Progenitor cell of endocrine pancreas (in vitro differentiated cells): ENCODE data around the gene DIS3L2. TPM values are rescaled to one million over a fixed set of nuclear protein-coding genes. Genes with fewer than 3 reads are reported as not detected.
"Not testable (repeated sequence)": the region's sequence is repeated elsewhere in the genome, so short reads cannot be mapped to it uniquely, and the experiment has no call there.

Experiments
- DNase-seq: peaks from one replicate; pipeline ENCODE4 v3.0.0; 2021; ENCODE audit warnings: low spot score; ENCODE audit not compliant: unreplicated experiment
- H3K27ac Mint-ChIP-seq: 2 replicates; pipeline ENCODE4 v1.8.0; 2021; ENCODE audit warnings: mild to moderate bottlenecking, moderate library complexity, mixed read lengths
- H3K27me3 Mint-ChIP-seq: 2 replicates; pipeline ENCODE4 v1.8.0; 2021; ENCODE audit warnings: mixed read lengths
- H3K36me3 Mint-ChIP-seq: 2 replicates; pipeline ENCODE4 v1.8.0; 2022; ENCODE audit warnings: mixed read lengths; ENCODE audit not compliant: insufficient read depth
- H3K4me1 Mint-ChIP-seq: 2 replicates; pipeline ENCODE4 v1.8.0; 2021; ENCODE audit warnings: low read depth, mixed read lengths
- H3K4me3 Mint-ChIP-seq: 2 replicates; pipeline ENCODE4 v1.8.0; 2021; ENCODE audit warnings: low read depth, mild to moderate bottlenecking, moderate library complexity, mixed read lengths
- H3K9me3 Mint-ChIP-seq: 2 replicates; pipeline ENCODE4 v1.8.0; 2021; ENCODE audit warnings: low read depth, mixed read lengths
- total RNA-seq: library from RNA; stranded (reverse); gene quantifications from 2 replicates; pipeline ENCODE4 v1.2.1, GENCODE V29; 2021
- TF ChIP-seq, protein P1 (sequence below): fragments of 200-600 bp; sonication (generic); IDR thresholded peaks from one replicate; pipeline ENCODE4 v1.5.0; 2021; ENCODE audit warnings: antibody characterized with exemption, mild to moderate bottlenecking; ENCODE audit not compliant: unreplicated experiment

Gene DIS3L2
- total RNA-seq, 1 donor from 2014 or later, result 59.3 TPM

GRCh38 chr2:232328516-232329460, 367.3 kb downstream of the DIS3L2 start:
- H3K4me3 Mint-ChIP-seq, result no peak overlapping the region
- no peaks in the 10 kb centered on the region for H3K36me3 Mint-ChIP-seq
- TF ChIP-seq, protein P1, sequence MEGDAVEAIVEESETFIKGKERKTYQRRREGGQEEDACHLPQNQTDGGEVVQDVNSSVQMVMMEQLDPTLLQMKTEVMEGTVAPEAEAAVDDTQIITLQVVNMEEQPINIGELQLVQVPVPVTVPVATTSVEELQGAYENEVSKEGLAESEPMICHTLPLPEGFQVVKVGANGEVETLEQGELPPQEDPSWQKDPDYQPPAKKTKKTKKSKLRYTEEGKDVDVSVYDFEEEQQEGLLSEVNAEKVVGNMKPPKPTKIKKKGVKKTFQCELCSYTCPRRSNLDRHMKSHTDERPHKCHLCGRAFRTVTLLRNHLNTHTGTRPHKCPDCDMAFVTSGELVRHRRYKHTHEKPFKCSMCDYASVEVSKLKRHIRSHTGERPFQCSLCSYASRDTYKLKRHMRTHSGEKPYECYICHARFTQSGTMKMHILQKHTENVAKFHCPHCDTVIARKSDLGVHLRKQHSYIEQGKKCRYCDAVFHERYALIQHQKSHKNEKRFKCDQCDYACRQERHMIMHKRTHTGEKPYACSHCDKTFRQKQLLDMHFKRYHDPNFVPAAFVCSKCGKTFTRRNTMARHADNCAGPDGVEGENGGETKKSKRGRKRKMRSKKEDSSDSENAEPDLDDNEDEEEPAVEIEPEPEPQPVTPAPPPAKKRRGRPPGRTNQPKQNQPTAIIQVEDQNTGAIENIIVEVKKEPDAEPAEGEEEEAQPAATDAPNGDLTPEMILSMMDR, result no peak
- peaks cover 1% of the 10 kb centered on the region for H3K4me1 Mint-ChIP-seq
- no peak overlapping the region for H3K27ac Mint-ChIP-seq
- no peaks in the 10 kb centered on the region for H3K9me3 Mint-ChIP-seq
- DNase-seq, result no peak
- no peaks in the 10 kb centered on the region for H3K27me3 Mint-ChIP-seq

- TF ChIP-seq, protein P1, result no peak
- no peak for DNase-seq
- no peak overlapping the region for H3K4me3 Mint-ChIP-seq
- no peaks in the 10 kb centered on the region for H3K4me1 Mint-ChIP-seq
- H3K27ac Mint-ChIP-seq, result no peak overlapping the region
- no peaks in the 10 kb centered on the region for H3K9me3 Mint-ChIP-seq
- H3K36me3 Mint-ChIP-seq, result no peaks in the 10 kb centered on the region
- H3K27me3 Mint-ChIP-seq, result no peaks in the 10 kb centered on the region
Measured at GRCh38 chr2:232329716-232330067, 368.2 kb downstream of the DIS3L2 start.

- H3K27ac Mint-ChIP-seq, result no peak overlapping the region
- no peaks in the 10 kb centered on the region for H3K9me3 Mint-ChIP-seq
- H3K27me3 Mint-ChIP-seq, result no peaks in the 10 kb centered on the region
- TF ChIP-seq, protein P1, result no peak
- H3K36me3 Mint-ChIP-seq, result no peaks in the 10 kb centered on the region
- H3K4me1 Mint-ChIP-seq, result no peaks in the 10 kb centered on the region
- no peak overlapping the region for H3K4me3 Mint-ChIP-seq
- no peak for DNase-seq
Measured at GRCh38 chr2:232330068-232330999, 368.8 kb downstream of the DIS3L2 start.

DNA sequence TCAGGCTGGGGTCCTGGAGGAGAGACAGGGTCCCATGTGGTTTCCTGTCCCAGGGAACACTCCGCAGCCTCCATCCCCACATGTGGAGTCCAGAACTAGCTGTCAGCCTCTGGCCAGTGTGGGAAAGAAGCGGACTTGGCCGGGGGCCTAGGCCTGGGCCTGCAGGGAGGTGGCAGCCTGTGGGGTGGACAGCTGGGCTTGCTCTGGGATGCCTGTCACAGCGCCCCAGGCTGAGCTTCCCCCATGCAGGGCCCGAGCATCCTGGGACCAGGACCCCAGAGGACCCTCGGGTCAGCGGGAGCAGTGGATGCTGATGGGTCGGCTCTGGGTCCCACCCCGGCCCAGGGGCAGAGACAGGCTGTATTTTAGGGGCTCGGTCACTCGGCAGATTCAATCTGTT, 369.5 kb downstream of the DIS3L2 start:
- H3K4me1 Mint-ChIP-seq, H3K4me3 Mint-ChIP-seq, H3K36me3 Mint-ChIP-seq, H3K9me3 Mint-ChIP-seq, DNase-seq, H3K27ac Mint-ChIP-seq, H3K27me3 Mint-ChIP-seq: not testable (repeated sequence)

GRCh38 chr2:232331641-232332040, 370.1 kb downstream of the DIS3L2 start:
- not testable (repeated sequence) for H3K4me3 Mint-ChIP-seq, H3K27ac Mint-ChIP-seq, H3K27me3 Mint-ChIP-seq, DNase-seq, H3K9me3 Mint-ChIP-seq, H3K4me1 Mint-ChIP-seq, H3K36me3 Mint-ChIP-seq

DNA sequence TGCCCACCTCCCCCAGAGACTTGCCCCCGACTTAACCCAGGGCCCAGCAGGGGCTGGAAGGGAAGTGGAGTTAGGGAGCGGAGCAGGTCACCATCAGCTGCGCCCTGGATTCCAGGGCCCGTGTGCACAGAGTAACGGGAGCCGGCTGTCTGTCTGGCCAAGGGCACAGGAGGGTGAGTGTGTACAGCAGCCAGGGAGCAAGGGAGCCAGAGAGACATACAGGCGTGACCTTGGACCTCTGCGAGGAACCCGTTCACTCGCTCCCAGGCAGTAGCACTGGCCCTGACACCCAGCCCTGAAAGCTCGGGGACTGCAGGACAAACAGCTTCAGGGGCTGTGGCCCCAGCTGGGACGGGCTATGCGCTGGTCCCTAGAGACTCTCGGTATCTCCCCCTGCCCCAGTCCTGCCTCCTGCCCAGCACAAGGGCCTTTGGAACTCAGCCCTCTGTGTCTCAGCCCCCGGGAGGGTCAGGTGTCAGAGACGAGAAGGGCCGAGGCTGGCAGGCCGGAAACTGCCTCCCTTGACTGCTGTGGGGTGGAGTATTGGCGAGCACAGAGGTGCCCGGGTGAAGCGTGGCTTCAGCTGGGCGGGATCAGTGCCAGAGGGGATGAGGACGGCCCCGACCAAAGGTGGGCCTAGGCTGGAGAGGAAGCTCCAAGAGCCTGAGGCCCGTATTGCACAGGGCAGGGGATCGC, 370.9 kb downstream of the DIS3L2 start:
- H3K27ac Mint-ChIP-seq, DNase-seq, H3K4me3 Mint-ChIP-seq, H3K36me3 Mint-ChIP-seq, H3K27me3 Mint-ChIP-seq, H3K9me3 Mint-ChIP-seq, H3K4me1 Mint-ChIP-seq: not testable (repeated sequence)
